Fibroblast of gingiva (primary cell): ENCODE data around the gene S100A7A.

Source experiments
- DNase-seq: peaks from one replicate; pipeline ENCODE4 v3.0.0-alpha.2; 2011; ENCODE audit warnings: low read depth

The S100A7A gene

GRCh38 chr1:153415850-153416570 is at the start of gene S100A7A:
Gene S100A7A, plus strand, starts transcription at chr1:153416520. Its CDS starts 1,563 bp downstream, at chr1:153418083.
- DNase-seq: no peak

DNA sequence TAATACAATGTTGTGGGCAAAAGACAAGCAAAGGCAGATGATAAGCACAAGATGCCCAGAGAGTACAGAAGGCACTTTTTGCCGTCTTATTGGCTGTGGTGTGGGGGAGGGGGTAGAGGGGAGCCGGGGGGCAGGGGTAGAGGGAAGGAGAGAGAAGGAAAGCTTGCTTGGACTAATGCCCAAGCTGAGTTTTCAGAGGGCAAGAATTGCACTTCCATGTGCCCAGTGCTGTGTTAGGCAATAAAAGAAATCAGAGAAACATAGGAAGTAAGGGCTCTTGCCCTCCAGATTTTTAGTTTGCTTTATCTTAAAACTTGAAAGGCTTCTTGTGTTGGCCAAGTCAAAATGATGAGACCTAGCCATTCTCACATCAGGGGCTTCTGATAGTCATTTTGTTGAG is 49.2 kb upstream of the S100A7A start:
- DNase-seq: no peak

DNA sequence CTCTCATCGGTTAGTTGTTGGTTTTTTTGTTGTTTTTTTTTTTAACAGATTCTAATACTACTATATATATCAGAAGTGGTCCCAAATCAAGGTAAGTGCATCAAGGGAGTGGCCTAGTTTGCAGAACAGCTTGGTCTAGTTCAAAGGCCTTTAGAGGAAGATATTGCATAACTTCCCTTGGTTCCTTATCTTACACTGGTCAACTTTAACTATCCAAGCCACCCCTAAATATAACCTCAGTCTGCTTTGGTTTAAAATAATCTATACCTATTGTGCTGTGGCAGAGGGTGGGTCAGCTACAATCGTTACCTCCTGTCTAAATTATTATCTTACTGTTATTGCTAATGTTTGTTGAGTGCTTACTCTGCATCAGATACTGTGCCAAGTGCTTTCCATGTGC is 47.8 kb upstream of the S100A7A start:
- DNase-seq: no peak

DNA sequence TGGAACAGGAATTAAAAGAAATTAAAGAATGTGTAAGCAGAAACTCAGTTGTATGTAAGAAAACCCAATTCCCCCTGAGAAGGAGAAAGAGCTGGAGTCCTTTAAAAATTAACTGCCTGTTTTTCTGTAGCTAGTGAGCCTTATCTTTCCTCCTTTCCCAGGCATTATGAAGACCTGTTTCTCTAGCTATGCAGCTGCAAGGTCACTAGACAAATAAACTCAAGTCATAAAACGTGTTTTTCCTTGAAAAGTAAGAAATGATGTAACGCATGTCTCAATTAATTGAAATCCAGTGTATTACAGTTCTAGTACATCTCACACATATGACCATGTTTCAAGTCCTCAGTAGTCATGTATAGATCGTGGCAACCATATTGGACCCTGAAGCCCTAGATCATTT is 46.2 kb upstream of the S100A7A start:
- no peak for DNase-seq

DNA sequence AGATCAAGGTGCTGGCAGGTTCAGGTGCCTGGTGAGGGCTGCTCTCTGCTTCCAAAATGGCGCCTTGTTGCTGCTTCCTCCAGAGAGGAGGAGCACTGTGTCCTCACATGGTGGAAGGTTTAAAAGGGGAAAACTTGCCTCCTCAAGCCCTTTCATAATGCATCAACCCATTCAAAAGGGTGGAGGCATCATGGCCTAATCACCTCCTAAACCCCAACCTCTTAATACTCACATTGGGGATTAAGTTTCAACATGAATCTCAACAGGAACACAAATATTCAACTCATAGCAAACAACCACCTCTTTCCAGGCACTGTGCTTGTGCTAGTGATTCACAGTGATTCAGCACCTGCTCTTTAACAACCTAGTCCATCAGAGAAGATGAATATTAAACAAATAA is 45.1 kb upstream of the S100A7A start:
- DNase-seq: no peak

- no peak for DNase-seq
Measured at GRCh38 chr1:153372571-153372970, 43.7 kb upstream of the S100A7A start.

DNA sequence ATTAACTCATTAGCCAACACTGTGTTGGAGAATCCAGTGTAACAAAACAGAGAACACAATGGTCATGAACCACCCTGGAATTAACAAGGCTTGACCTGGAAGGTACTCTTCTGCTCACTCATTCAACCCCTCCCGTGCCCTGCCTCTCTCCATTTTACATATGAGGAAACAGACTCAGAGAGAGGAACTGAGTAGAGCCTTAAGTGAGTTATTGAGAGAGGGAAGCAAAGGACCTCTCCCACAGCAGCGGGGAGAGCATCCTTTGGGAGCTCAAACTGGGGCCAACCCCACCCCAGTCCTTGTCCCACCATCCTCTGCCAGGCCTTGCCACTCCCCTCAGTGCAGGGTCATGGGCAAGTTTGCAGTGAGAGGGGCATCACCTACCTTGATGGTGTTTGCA is 42.2 kb upstream of the S100A7A start:
- no peak for DNase-seq

- peak; percentile 72 for DNase-seq
Measured at GRCh38 chr1:153375511-153375910, 40.8 kb upstream of the S100A7A start, which contains the start of gene S100A12. Gene S100A12, minus strand, starts transcription at chr1:153375621. Its CDS starts 1,029 bp downstream, at chr1:153374592.

GRCh38 chr1:153379591-153379990 is 36.7 kb upstream of the S100A7A start:
- no peak for DNase-seq

- no peak for DNase-seq
Measured at GRCh38 chr1:153380711-153381110, 35.6 kb upstream of the S100A7A start.

DNA sequence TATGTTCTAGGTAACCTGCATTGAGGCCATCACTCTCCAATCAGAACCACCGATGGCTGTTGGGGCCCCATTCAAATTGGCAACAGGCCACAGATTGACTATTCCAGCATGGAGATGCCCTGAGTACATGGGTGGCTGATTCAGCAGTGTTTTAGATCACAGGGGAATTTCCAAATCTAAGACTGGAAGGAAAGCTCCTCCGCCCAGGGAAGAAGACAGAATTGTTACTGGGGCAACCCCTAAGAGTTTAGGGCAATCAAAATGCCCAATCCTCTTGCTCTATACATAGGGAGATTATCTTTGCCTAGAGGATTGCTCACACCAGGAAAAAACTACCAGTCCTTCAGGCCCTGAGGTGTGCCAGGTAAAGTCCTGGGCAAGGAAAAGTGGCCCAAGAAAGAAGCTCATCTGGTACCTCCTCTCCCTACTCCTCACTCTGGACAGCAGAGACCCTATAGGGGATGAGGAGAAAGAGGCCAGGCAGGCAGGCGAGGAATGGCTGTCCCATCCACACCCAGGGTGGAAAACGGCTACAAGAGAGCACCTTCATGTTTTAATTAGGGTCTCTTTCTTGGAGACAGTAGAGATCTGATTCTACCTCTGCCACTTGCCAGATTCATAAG is 31.3 kb upstream of the S100A7A start:
- no peak for DNase-seq

DNA sequence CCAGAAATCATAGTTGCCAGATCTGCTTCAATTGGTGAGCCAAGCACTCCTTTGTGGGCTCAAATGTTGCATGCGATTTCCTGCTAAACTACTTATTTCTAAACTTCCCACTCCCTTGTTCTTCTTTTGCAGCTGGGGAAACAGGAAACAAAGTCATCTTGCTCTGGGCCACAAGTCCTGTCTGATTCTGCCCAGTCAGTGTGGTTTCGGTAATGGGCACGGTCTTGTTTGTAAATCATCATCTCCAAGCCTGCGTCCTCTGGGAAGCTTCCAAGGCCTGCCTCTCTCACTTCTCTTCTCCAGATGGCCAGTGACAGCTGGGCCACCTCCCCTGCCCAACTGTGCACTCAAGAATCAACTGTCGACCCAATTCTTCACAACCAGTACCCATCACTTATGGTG is 29.8 kb upstream of the S100A7A start:
- no peak for DNase-seq

DNA sequence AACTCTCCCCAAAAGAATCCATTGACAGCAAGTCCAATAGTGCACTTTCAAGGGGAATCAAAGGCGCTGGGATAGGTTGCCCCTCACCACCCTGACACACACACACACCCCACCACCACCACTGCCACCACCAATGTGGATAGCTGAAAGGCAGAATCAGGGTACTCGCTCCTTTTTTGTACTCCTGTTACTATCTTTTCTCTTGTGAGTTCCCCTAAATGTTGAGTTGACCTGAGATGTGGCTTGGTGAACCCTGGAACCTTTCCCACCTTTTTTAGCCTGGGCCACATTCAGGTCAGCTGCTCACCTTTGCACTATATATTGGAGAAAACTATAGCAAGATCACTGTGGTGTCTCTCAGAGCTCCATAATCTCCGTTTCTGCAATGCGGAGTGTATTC is 29.3 kb upstream of the S100A7A start:
- DNase-seq: no peak

- no peak for DNase-seq
Measured at GRCh38 chr1:153387785-153388184, 28.5 kb upstream of the S100A7A start.

- DNase-seq: no peak
Measured at GRCh38 chr1:153389401-153389800, 26.9 kb upstream of the S100A7A start.

GRCh38 chr1:153389973-153390879 is 26.1 kb upstream of the S100A7A start:
- no peak for DNase-seq

- no peak for DNase-seq
Measured at GRCh38 chr1:153390938-153391710, 25.2 kb upstream of the S100A7A start, which contains the start of gene S100A8. Gene S100A8, minus strand, starts transcription at chr1:153391073. Its CDS starts 538 bp downstream, at chr1:153390535.

GRCh38 chr1:153392258-153392657 is 24.1 kb upstream of the S100A7A start:
- DNase-seq: no peak

- no peak for DNase-seq
Measured at GRCh38 chr1:153392822-153393221, 23.5 kb upstream of the S100A7A start.

DNA sequence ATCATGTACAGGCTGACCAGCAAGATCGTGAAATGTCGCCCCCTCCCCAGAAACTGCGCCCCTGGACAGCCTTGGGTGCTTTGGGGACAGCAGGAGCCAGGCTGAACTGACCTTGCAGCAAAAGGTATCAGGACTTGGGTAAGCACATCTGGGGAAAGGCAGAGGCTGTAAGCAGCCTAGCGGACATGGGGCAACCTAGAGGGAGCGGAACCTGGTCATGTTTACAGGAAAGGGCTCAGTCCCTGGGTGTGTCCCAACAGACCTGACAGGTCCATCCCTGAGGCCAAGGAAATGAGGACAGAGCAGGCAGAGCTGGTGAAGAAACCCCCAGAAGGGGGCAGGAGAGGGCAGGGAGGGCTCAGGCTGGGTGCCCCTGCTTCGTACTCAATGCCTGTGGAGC is 22.4 kb upstream of the S100A7A start:
- DNase-seq: no peak

DNA sequence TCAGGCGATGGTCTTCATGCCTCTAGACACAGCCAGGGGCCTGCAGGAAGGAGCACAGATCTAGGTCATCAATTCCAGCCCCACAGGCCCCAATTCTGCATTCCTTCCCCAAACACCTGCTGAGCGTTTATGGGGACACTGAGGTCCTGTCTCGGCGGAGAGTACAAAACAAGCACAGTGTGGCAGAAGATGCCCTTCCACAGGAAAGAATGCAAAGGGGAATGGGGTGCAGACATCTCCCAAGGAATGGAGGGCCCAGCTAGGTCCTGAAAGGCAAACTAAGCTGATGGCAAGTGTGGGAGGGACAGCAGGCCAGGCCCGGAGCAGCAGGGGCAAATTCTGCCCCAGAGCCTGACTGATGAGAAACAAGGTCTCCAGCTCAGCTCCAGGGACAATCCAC is 21.9 kb upstream of the S100A7A start:
- DNase-seq: no peak
